ENCODE results near the gene IPO8. TPM values are rescaled to one million over a fixed set of nuclear protein-coding genes. Genes with fewer than 3 reads are reported as not detected.

Gene IPO8
- total and polyA plus RNA-seq, 2 of the 4 experiments (the other 2 are of a cell fraction) = 11.1 to 31.5 TPM

GRCh38 chr12:30694412-30695198 is 1.1 kb downstream of the IPO8 start:
- Histone ChIP-seq H2AK5ac (ENCODE audit: low read depth, low read length) (peak overlapping the region; percentile 13; the same call in 1 of the 2 replicates), H3K79me1 (ENCODE audit: low read depth in 1 of 2, low read length in 2 of 2) (peaks cover 18 to 45% of the 10 kb centered on the region in 2 experiments), H3K9me1 (ENCODE audit: insufficient read depth, low read length) (peaks cover 8% of the 10 kb centered on the region), H4K20me1 (ENCODE audit: insufficient read depth, low read length) (peaks cover 4% of the 10 kb centered on the region; the same call in 1 of the 2 replicates), H3K56ac (ENCODE audit: extremely low read depth, insufficient read depth, low read length) (no peak overlapping the region; the same call in 1 of the 2 replicates), H3K4me3 (ENCODE audit: insufficient read depth, low read depth, low read length) (peak overlapping the region; percentile 100), H2BK120ac (ENCODE audit: low read depth, low read length) (no peak overlapping the region), H3K4me2 (ENCODE audit: low read depth, low read length) (peak overlapping the region; percentile 99), H3K18ac (ENCODE audit: low read depth, low read length) (0 out of 2 replicates have a peak overlapping the region, but pooled peaks have one; percentile 21), H3K4me1 (ENCODE audit: control insufficient read depth, insufficient read depth, low read length) (peaks cover 6% of the 10 kb centered on the region), H4K91ac (ENCODE audit: insufficient read depth, low read depth, low read length) (no peak overlapping the region), H2BK20ac (ENCODE audit: low read depth, low read length) (no peak overlapping the region), H4K5ac (ENCODE audit: low read depth, low read length) (peak overlapping the region; percentile 79; the same call in 1 of the 2 replicates), H3K27me3 (ENCODE audit: control insufficient read depth, insufficient read depth, low read length) (no peaks in the 10 kb centered on the region), H2BK15ac (ENCODE audit: low read depth, low read length) (no peak overlapping the region), H3K9ac (ENCODE audit: low read depth, low read length) (peak overlapping the region; percentile 88), H3K9me3 (ENCODE audit: control insufficient read depth, insufficient read depth, low read length) (no peaks in the 10 kb centered on the region), H2AK9ac (replicated peaks; ENCODE audit: low read depth, low read length, poor library complexity) (peak overlapping the region; percentile 88), H3K27ac (ENCODE audit: insufficient read depth, low read length) (peak overlapping the region; percentile 64; the same call in 1 of the 2 replicates), H2AFZ (replicated peaks; ENCODE audit: low read length, poor library complexity) (peak overlapping the region; percentile 98), H3K4ac (ENCODE audit: low read depth, low read length) (peak overlapping the region; percentile 70; the same call in 1 of the 2 replicates), H3K14ac (replicated peaks; ENCODE audit: low read depth, low read length) (no peak overlapping the region), H2BK5ac (ENCODE audit: low read depth, low read length, poor library complexity, severe bottlenecking) (peak overlapping the region; percentile 18), H3K36me3 (ENCODE audit: control insufficient read depth, insufficient read depth, low read length) (no peaks in the 10 kb centered on the region), H3K23ac (ENCODE audit: low read depth, low read length) (peak overlapping the region; percentile 89), H4K8ac (ENCODE audit: low read depth in 2 of 2, low read length in 2 of 2) (peak overlapping the region; percentile 83 to 99; a peak in 3 of 4 replicates)
- peak; percentile 35 for DNase-seq
- intact Hi-C loops (cut with micrococcal nuclease) (loop anchor here (1.0 to 2.0 kb wide), 2 partner anchors 60 to 102 kb away; partner anchors contain the start of gene CAPRIN2), dilution Hi-C loops (cut with HindIII; ENCODE audit: low sequenced_read_pairs, unreplicated experiment) (no loop called here), in situ Hi-C loops (cut with MboI; ENCODE audit: low sequenced_read_pairs) (no loop called here)
- ChIA-PET CTCF (interaction anchor here (0.6 to 1.6 kb wide), 4 partner anchors 22 to 1054 kb away, joined by 3 to 4 read pairs (median 3); no protein-coding TSS in a partner anchor), POLR2A (ENCODE audit: unreplicated experiment) (no interaction called here)
- WGBS, 2 experiments (ENCODE audit: extremely low coverage in 2 of 2, insufficient read length in 1 of 2) = 24% methylated on average over 2 of the region's 16 CpGs; no CpG with 5 or more reads in 1 of the 2 experiments
- peak; percentile 44 for ATAC-seq (ENCODE audit: low read depth)
- no peak for TF ChIP-seq RCOR1 (IDR thresholded peaks at IDR 0.05; ENCODE audit: insufficient replicate concordance, low read length)
- no peak for TF ChIP-seq USF2 (IDR thresholded peaks at IDR 0.05; ENCODE audit: low read depth, low read length)
- peak; percentile 4; the same call in 1 of the 2 replicates for TF ChIP-seq RAD21 (IDR thresholded peaks at IDR 0.05; ENCODE audit: low read length)
- no peak for TF ChIP-seq ELK1 (IDR thresholded peaks at IDR 0.05; ENCODE audit: borderline replicate concordance, low read depth, low read length)
- no peak for TF ChIP-seq SMC3 (IDR thresholded peaks at IDR 0.05; ENCODE audit: low read depth, low read length)
- TF ChIP-seq POLR2A (IDR thresholded peaks at IDR 0.05; ENCODE audit: low read depth, low read length) = no peak
- TF ChIP-seq CEBPB (IDR thresholded peaks at IDR 0.05; ENCODE audit: low read depth, low read length) = no peak
- TF ChIP-seq MXI1 (IDR thresholded peaks at IDR 0.05; ENCODE audit: borderline replicate concordance, low read depth, low read length) = peak; percentile 59; the same call in 1 of the 2 replicates
- no peak for TF ChIP-seq CTCF (conservative IDR thresholded peaks at IDR 0.05; ENCODE audit: low read depth, low read length)
- no peak for TF ChIP-seq FOS (IDR thresholded peaks at IDR 0.05; ENCODE audit: low read depth, low read length)
- no TSS peak for BruUV-seq (replicated peaks)

Measured in IMR-90 (cell line).